Spleen (tissue), 11 donors: ENCODE data around the gene TNRC6A. TPM values are rescaled to one million over a fixed set of nuclear protein-coding genes. Genes with fewer than 3 reads are reported as not detected.
"Not testable (repeated sequence)": the region's sequence is repeated elsewhere in the genome, so short reads cannot be mapped to it uniquely, and the experiment has no call there.

Experiments used
- DNase-seq: peaks from one replicate; pipeline ENCODE4 v3.0.0-alpha.2; 2020
- H3K27ac ChIP-seq, 8 donors: fragments of 200-600 bp; sonication (generic) in 7 of 8; 1 replicate in 4 of 8; 2 replicates in 4 of 8; pipeline versions ENCODE4 v1.5.0 to v1.8.0; 2016 to 2021; ENCODE audit warnings: inconsistent platforms in 4 of 8, mild to moderate bottlenecking in 4 of 8, moderate library complexity in 1 of 8
- H3K27me3 ChIP-seq, 7 donors: fragments of 200-600 bp; sonication (generic) in 6 of 7; replicated peaks in 1 of 7; 1 replicate in 4 of 7; 2 replicates in 3 of 7; pipeline versions ENCODE4 v1.5.0 to v1.8.0; 2016 to 2021; ENCODE audit warnings: inconsistent platforms in 3 of 7, mild to moderate bottlenecking in 1 of 7
- H3K36me3 ChIP-seq, 6 donors: fragments of 200-600 bp; sonication (generic) in 5 of 6; 1 replicate in 4 of 6; 2 replicates in 2 of 6; pipeline versions ENCODE4 v1.5.0 to v1.8.0; 2016 to 2021; ENCODE audit warnings: inconsistent platforms in 2 of 6
- H3K4me1 ChIP-seq, 6 donors: fragments of 200-600 bp; sonication (generic) in 5 of 6; 1 replicate in 3 of 6; 2 replicates in 3 of 6; pipeline versions ENCODE4 v1.5.0 to v1.8.0; 2016 to 2021; ENCODE audit warnings: inconsistent platforms in 3 of 6
- H3K4me3 ChIP-seq, 8 donors: fragments of 200-600 bp; sonication (generic) in 7 of 8; 1 replicate in 4 of 8; 2 replicates in 4 of 8; pipeline versions ENCODE4 v1.5.0 to v1.8.0; 2016 to 2021; ENCODE audit warnings: inconsistent platforms in 4 of 8, mild to moderate bottlenecking in 4 of 8, moderate library complexity in 2 of 8
- H3K9me3 ChIP-seq, 8 donors: fragments of 200-600 bp; sonication (generic) in 7 of 8; 1 replicate in 4 of 8; 2 replicates in 4 of 8; pipeline versions ENCODE4 v1.5.0 to v1.8.0; 2016 to 2021; ENCODE audit warnings: inconsistent platforms in 4 of 8
- POLR2A ChIP-seq, 3 donors: fragments of 450-650 bp; IDR thresholded peaks; one replicate each; pipeline ENCODE4 v1.5.1; 2017; ENCODE audit warnings: antibody characterized with exemption in 3 of 3, mild to moderate bottlenecking in 1 of 3
- POLR2AphosphoS5 ChIP-seq, 3 donors: sonication (generic); formaldehyde crosslinking; IDR thresholded peaks; one replicate each; pipeline ENCODE4 v1.5.1; 2017; ENCODE audit warnings: antibody characterized with exemption in 3 of 3
- WGBS, 5 donors: extraction: QIAGEN DNeasy Blood & Tissue Kit in 3 of 5; methylation state at CpG; one replicate each; pipeline versions ENCODE4 v1.1.5 to v1.1.7; 2013 to 2018; 5-methylcytosine and 5-hydroxymethylcytosine counted together
- intact Hi-C: fragments of 100-400 bp; cut with DNase I; formaldehyde crosslinking; loops from one replicate; pipeline ENCODE4 v1.15.0; 2023; ENCODE audit warnings: low total_unique reads
- polyA plus RNA-seq, 3 donors: library from polyadenylated mRNA; stranded (reverse); fragments of 200-250 nt; gene quantifications; one replicate each; pipeline ENCODE4 v1.2.1, GENCODE V29; 2013
- total RNA-seq, 7 donors: library from RNA; depleted of rRNA in 3 of 7; stranded (reverse); fragments of >200 nt in 3 of 7; fragmentation: NEBNext Ultra II Directional in 4 of 7; extraction: Animal tissue kit (Norgen Biotek cat#: 25700) in 4 of 7; gene quantifications; one replicate each; pipeline versions ENCODE4 v1.1.0 to v1.2.1, GENCODE V29; 2016 to 2021
- TF ChIP-seq, protein P1 (sequence below), 11 experiments: fragments of 200-600 bp in 7 of 11; fragments of 450-650 bp in 4 of 11; sonication (generic) in 4 of 11; IDR thresholded peaks in 8 of 11; conservative IDR thresholded peaks in 3 of 11; 1 replicate in 7 of 11; 2 replicates in 4 of 11; pipeline versions ENCODE4 v1.4.0 to v1.8.0; 2016 to 2021; ENCODE audit warnings: antibody characterized with exemption in 11 of 11, inconsistent platforms in 4 of 11, mild to moderate bottlenecking in 1 of 11
- donor health status: healthy with polysubstance abuse.
- donor health status: DM: no; HTN: no; CAD: no; lungs with moderate emphysema.
- donor health status: DM: no; HTN: no; CAD: no.
- donor health status: Bipolar disorder and iron deficiency.
- donor health status: healthy.
- donor health status: DM: no; HTN: no; CAD: no.
- donor health status: DM: yes; HTN: yes; CAD: no.

Gene TNRC6A
- total and polyA plus RNA-seq, 10 donors = 6.5 to 67.8 (median 57.3) TPM

DNA sequence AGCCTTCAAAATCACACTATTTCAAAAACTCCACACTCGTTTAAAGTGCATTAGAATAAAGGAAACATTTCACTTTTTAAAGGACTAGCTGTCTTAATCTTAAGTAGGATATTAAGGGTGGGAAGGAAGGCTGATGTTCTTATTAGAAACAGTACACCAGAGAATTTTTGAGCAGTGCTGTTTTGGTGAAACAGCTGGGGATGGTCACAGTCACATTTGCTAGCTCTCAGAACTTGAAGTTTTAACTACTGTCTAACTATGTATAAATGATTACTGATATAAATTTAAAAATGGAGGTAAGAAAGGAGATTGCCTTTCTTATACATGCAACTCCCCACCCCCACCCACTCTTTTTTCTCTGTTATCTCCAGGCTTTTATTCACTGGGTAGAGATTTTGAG is 77.8 kb downstream of the TNRC6A start:
- no peak overlapping the region for H3K27ac ChIP-seq
- H3K4me1 ChIP-seq = no peaks in the 10 kb centered on the region
- no peaks in the 10 kb centered on the region for H3K27me3 ChIP-seq
- peaks cover 7 to 100% (median 99%) of the 10 kb centered on the region in 6 donors for H3K36me3 ChIP-seq
- WGBS, 5 donors = 67 to 92% (median 77%) methylated on average over 1 of the region's 1 CpG
- TF ChIP-seq POLR2AphosphoS5 (IDR thresholded peaks at IDR 0.05) = no peak
- TF ChIP-seq POLR2A (IDR thresholded peaks at IDR 0.05) = no peak
- TF ChIP-seq, protein P1, sequence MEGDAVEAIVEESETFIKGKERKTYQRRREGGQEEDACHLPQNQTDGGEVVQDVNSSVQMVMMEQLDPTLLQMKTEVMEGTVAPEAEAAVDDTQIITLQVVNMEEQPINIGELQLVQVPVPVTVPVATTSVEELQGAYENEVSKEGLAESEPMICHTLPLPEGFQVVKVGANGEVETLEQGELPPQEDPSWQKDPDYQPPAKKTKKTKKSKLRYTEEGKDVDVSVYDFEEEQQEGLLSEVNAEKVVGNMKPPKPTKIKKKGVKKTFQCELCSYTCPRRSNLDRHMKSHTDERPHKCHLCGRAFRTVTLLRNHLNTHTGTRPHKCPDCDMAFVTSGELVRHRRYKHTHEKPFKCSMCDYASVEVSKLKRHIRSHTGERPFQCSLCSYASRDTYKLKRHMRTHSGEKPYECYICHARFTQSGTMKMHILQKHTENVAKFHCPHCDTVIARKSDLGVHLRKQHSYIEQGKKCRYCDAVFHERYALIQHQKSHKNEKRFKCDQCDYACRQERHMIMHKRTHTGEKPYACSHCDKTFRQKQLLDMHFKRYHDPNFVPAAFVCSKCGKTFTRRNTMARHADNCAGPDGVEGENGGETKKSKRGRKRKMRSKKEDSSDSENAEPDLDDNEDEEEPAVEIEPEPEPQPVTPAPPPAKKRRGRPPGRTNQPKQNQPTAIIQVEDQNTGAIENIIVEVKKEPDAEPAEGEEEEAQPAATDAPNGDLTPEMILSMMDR (IDR thresholded peaks at IDR 0.05 in 8 of 11, conservative IDR thresholded peaks at IDR 0.05 in 3 of 11) = no peak
- intact Hi-C loops = no loop called here
- no peak for DNase-seq
- H3K9me3 ChIP-seq = no peaks in the 10 kb centered on the region
- no peak overlapping the region for H3K4me3 ChIP-seq

DNA sequence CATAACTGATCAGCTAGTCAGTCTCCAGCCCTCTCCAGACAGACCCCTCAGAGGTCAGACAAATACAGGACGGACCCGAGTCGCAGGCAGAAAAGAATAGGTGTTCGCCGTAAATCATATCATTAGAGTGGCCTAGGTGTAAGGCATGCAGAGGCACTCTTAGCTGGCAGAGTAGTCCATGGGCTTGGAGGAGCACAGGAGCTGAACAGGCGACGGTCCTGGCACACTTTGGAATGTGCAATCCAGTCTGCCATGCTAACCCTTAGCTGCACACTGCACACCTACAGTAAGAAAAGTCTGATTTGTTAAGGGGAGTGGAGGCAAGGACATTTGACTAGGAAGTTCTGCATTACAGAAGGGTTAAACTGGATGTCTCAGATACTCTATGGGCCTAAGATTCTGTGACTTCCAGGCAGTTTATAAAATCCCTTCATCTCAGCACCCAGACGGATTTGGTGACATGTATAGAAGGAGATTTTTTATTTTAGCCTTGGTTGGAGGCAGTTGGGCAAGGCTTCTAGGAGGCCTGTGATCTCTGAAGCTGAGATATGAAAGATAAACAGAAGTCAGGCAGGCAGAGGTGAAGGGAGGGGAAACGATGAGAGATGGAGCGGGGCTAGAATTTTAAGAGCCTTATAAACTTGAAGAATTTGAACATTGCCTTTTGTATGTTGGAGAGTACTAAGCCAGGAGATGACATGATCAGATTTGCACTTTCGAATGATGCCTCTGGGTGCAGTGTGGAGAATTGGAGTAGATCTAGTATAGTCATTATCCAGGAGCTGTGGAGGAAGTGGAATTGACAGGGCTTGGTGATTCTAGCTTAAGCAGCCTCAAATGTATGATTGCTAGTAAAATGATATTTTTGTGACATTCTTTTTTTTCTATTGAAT is 81.7 kb downstream of the TNRC6A start:
- Histone ChIP-seq H3K4me3 (no peak overlapping the region), H3K27ac (no peak overlapping the region), H3K36me3 (peaks cover 4 to 100% (median 99%) of the 10 kb centered on the region in 6 donors), H3K4me1 (no peaks in the 10 kb centered on the region), H3K27me3 (no peaks in the 10 kb centered on the region), H3K9me3 (no peaks in the 10 kb centered on the region)
- intact Hi-C loops = loop anchor here (10.0 kb wide), 1 partner anchor 246 kb away; no protein-coding TSS in a partner anchor
- 89 to 95% (median 91%) methylated on average over 11 of the region's 11 CpGs for WGBS, 5 donors
- no peak for DNase-seq
- TF ChIP-seq POLR2AphosphoS5 (IDR thresholded peaks at IDR 0.05) (no peak), POLR2A (IDR thresholded peaks at IDR 0.05) (no peak)
- TF ChIP-seq, protein P1 (IDR thresholded peaks at IDR 0.05 in 8 of 11, conservative IDR thresholded peaks at IDR 0.05 in 3 of 11) = no peak

DNA sequence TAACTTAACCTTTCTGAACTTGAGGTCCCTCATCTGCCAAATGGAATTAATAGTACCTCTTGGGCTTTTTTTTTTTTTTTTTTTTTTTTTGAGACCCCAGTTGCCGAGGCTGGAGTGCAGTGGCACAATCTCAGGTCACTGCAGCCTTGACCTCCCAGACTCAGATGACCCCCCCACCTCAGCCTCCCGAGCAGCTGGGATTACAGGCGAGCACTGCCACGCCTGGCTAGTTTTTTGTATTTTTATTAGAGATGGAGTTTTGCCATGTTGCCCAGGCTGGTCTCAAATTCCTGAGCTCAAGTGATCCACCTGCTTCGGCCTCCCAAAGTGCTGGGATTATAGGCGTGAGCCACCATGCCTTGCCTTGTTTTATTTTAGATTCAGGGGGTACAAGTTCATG is 83.4 kb downstream of the TNRC6A start:
- WGBS, 5 donors = 88 to 92% (median 90%) methylated on average over 6 of the region's 6 CpGs
- DNase-seq, H3K9me3 ChIP-seq, H3K27ac ChIP-seq, H3K4me3 ChIP-seq, H3K4me1 ChIP-seq, H3K27me3 ChIP-seq: not testable (repeated sequence)
- intact Hi-C loops = loop anchor here (10.0 kb wide), 1 partner anchor 248 kb away; no protein-coding TSS in a partner anchor
- H3K36me3 ChIP-seq = peaks cover 4 to 100% (median 99%) of the 10 kb centered on the region in 6 donors

DNA sequence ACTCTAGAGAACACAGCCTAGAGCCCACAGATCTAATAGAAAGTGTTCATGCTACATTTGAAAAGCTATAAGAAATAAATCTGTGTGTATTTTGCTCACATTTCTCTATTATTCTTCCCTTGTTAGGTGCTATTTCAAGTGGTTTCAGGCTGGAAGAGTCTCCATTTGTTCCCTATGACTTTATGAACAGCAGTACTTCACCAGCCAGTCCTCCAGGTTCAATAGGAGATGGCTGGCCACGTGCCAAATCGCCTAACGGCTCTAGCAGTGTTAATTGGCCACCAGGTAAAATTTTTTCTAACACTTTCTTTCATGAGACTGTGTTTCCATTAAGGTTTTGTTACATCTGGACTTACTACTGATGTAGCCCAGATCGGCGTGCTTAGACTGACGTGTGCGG is 85.6 kb downstream of the TNRC6A start:
- intact Hi-C loops = loop anchor here (10.0 kb wide), 1 partner anchor 250 kb away; no protein-coding TSS in a partner anchor
- Histone ChIP-seq H3K4me3 (no peak overlapping the region), H3K27me3 (no peaks in the 10 kb centered on the region), H3K36me3 (peaks cover 4 to 100% (median 99%) of the 10 kb centered on the region in 6 donors), H3K9me3 (no peaks in the 10 kb centered on the region), H3K4me1 (no peaks in the 10 kb centered on the region), H3K27ac (no peak overlapping the region)
- 92 to 96% (median 94%) methylated on average over 7 of the region's 7 CpGs for WGBS, 5 donors
- no peak for DNase-seq
- TF ChIP-seq POLR2AphosphoS5 (IDR thresholded peaks at IDR 0.05) (no peak), POLR2A (IDR thresholded peaks at IDR 0.05) (no peak)
- TF ChIP-seq, protein P1 (IDR thresholded peaks at IDR 0.05 in 8 of 11, conservative IDR thresholded peaks at IDR 0.05 in 3 of 11) = no peak
